ENCODE measurements around the gene DNAI4. TPM values are rescaled to one million over a fixed set of nuclear protein-coding genes. Genes with fewer than 3 reads are reported as not detected.

Gene DNAI4
- total RNA-seq (2014; rRNA removed; shearing (Covaris generic)) (0.90 and 5.3 TPM in 2 replicates), polyA plus RNA-seq (2016; fragmentation: Nextera tagmentation; extraction: Ambion mirVana) (1.3 and 3.8 TPM in 2 replicates)
- long read RNA-seq, partial matches to known transcripts, result 0 of 1 reads
- long read RNA-seq, other reads (novel, unspliced or antisense), result 1 of 1 reads

- H3K9me3 Mint-ChIP-seq, result no peaks in the 10 kb centered on the region
- H3K79me2 ChIP-seq (replicated peaks; ENCODE audit: insufficient read depth), result peaks cover 64% of the 10 kb centered on the region
- ATAC-seq, result peak; percentile 92
Measured at GRCh38 chr1:66924756-66925557, at the start of gene DNAI4, which contains the start of gene MIER1. DNAI4 (minus strand) TSS chr1:66924856; CDS start chr1:66924831, 25 bp downstream. MIER1 (plus strand) TSS chr1:66924990; CDS start chr1:66925029, 39 bp downstream.

More at GRCh38 chr1:66924756-66925557, at the start of gene DNAI4, which contains the start of gene MIER1:
- Histone ChIP-seq H3K4me1 (ENCODE audit: insufficient read depth) (peaks cover 22% of the 10 kb centered on the region), H3K27ac (ENCODE audit: low read depth) (peak within 1 kb of the TSS; percentile 97), H3F3A (replicated peaks; ENCODE audit: low read depth) (peaks cover 7% of the 10 kb centered on the region; the same call in 1 of the 2 replicates), H3K4me3 (peak within 1 kb of the TSS; percentile 84), H2AFZ (peak within 1 kb of the TSS; percentile 90), H4K20me1 (replicated peaks; ENCODE audit: insufficient read depth) (peaks cover 5% of the 10 kb centered on the region; the same call in 1 of the 2 replicates), H3K27me3 (ENCODE audit: insufficient read depth) (no peaks in the 10 kb centered on the region), H3K4me2 (peak within 1 kb of the TSS; percentile 89), H3K36me3 (ENCODE audit: insufficient read depth) (no peaks in the 10 kb centered on the region), H3K9me2 (ENCODE audit: insufficient read depth) (no peaks in the 10 kb centered on the region)
- Mint-ChIP-seq H3K4me1 (peaks cover 20% of the 10 kb centered on the region), H3K4me3 (peak within 1 kb of the TSS; percentile 85), H3K27ac (peak within 1 kb of the TSS; percentile 97), H3K36me3 (ENCODE audit: low read depth) (peaks cover 9% of the 10 kb centered on the region), H3K27me3 (ENCODE audit: insufficient read depth, low read depth, poor library complexity) (peaks cover 8% of the 10 kb centered on the region)
- TF ChIP-seq EZH2 (IDR thresholded peaks at IDR 0.05; ENCODE audit: low read depth, unreplicated experiment), result no peak
- peak; percentile 39 for TF ChIP-seq ETS1 (IDR thresholded peaks at IDR 0.05)
- TF ChIP-seq ZNF331 (CRISPR knock-in tag; IDR thresholded peaks at IDR 0.05; ENCODE audit: low read depth), result no peak
- TF ChIP-seq, protein P1, sequence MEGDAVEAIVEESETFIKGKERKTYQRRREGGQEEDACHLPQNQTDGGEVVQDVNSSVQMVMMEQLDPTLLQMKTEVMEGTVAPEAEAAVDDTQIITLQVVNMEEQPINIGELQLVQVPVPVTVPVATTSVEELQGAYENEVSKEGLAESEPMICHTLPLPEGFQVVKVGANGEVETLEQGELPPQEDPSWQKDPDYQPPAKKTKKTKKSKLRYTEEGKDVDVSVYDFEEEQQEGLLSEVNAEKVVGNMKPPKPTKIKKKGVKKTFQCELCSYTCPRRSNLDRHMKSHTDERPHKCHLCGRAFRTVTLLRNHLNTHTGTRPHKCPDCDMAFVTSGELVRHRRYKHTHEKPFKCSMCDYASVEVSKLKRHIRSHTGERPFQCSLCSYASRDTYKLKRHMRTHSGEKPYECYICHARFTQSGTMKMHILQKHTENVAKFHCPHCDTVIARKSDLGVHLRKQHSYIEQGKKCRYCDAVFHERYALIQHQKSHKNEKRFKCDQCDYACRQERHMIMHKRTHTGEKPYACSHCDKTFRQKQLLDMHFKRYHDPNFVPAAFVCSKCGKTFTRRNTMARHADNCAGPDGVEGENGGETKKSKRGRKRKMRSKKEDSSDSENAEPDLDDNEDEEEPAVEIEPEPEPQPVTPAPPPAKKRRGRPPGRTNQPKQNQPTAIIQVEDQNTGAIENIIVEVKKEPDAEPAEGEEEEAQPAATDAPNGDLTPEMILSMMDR (conservative IDR thresholded peaks at IDR 0.05; ENCODE audit: low read depth in 2 of 2), result no peak
- TF ChIP-seq JUNB (IDR thresholded peaks at IDR 0.05; ENCODE audit: unreplicated experiment), result no peak
- TF ChIP-seq STAT1 (IDR thresholded peaks at IDR 0.05; ENCODE audit: unreplicated experiment), result no peak
- no peak for TF ChIP-seq ZNF114 (CRISPR knock-in tag; IDR thresholded peaks at IDR 0.05)
- TF ChIP-seq, protein P2, sequence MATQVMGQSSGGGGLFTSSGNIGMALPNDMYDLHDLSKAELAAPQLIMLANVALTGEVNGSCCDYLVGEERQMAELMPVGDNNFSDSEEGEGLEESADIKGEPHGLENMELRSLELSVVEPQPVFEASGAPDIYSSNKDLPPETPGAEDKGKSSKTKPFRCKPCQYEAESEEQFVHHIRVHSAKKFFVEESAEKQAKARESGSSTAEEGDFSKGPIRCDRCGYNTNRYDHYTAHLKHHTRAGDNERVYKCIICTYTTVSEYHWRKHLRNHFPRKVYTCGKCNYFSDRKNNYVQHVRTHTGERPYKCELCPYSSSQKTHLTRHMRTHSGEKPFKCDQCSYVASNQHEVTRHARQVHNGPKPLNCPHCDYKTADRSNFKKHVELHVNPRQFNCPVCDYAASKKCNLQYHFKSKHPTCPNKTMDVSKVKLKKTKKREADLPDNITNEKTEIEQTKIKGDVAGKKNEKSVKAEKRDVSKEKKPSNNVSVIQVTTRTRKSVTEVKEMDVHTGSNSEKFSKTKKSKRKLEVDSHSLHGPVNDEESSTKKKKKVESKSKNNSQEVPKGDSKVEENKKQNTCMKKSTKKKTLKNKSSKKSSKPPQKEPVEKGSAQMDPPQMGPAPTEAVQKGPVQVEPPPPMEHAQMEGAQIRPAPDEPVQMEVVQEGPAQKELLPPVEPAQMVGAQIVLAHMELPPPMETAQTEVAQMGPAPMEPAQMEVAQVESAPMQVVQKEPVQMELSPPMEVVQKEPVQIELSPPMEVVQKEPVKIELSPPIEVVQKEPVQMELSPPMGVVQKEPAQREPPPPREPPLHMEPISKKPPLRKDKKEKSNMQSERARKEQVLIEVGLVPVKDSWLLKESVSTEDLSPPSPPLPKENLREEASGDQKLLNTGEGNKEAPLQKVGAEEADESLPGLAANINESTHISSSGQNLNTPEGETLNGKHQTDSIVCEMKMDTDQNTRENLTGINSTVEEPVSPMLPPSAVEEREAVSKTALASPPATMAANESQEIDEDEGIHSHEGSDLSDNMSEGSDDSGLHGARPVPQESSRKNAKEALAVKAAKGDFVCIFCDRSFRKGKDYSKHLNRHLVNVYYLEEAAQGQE (IDR thresholded peaks at IDR 0.05; ENCODE audit: unreplicated experiment), result no peak
- no peak for TF ChIP-seq NANOG (IDR thresholded peaks at IDR 0.05; ENCODE audit: borderline replicate concordance)
- TF ChIP-seq EZH2phosphoT487 (IDR thresholded peaks at IDR 0.05; ENCODE audit: unreplicated experiment), result no peak
- 0 out of 2 replicates have a peak, but pooled peaks have one; percentile 20 for TF ChIP-seq CREB1 (CRISPR knock-in tag; IDR thresholded peaks at IDR 0.05; ENCODE audit: low read depth)
- TF ChIP-seq POLR2AphosphoS5 (IDR thresholded peaks at IDR 0.05; ENCODE audit: low read depth), result peak; percentile 80
- TF ChIP-seq ZNF462 (CRISPR knock-in tag; IDR thresholded peaks at IDR 0.05), result no peak
- peak; percentile 98 for DNase-seq (ENCODE audit: low spot score)
